GM12875 (cell line): ENCODE results near the gene GBX2.

Source experiments
- H3K4me3 ChIP-seq: one replicate; pipeline ENCODE4 v1.5.1; 2011; ENCODE audit warnings: low read depth, low read length, control low read depth
- CTCF ChIP-seq: IDR thresholded peaks from 2 replicates; pipeline ENCODE4 v1.5.1; 2011; ENCODE audit warnings: low read depth, mild to moderate bottlenecking, control low read depth, inconsistent platforms, low read length, moderate library complexity, borderline replicate concordance; ENCODE audit not compliant: insufficient read depth

Gene GBX2

DNA sequence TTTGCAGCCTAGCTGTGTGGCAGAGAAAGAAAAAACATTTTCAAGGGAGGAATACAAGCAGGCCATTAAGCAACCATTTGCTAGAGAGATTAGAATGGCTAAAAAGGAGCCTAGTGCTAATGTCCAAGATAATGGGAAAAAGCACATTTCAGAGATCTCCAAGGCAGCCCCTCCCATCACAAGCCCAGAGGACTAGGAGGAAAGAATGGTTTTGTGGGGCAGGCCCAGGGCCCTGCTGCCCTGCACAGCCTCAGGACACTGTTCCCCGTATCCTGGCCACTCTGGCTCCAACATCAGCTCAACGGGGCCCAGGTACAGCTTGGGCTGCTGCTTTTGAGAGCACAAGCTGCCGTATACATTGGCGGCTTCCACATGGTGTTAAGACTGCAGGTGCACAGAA lies 16.5 kb upstream of the GBX2 start:
- TF ChIP-seq CTCF: no peak
- no peak overlapping the region for H3K4me3 ChIP-seq

DNA sequence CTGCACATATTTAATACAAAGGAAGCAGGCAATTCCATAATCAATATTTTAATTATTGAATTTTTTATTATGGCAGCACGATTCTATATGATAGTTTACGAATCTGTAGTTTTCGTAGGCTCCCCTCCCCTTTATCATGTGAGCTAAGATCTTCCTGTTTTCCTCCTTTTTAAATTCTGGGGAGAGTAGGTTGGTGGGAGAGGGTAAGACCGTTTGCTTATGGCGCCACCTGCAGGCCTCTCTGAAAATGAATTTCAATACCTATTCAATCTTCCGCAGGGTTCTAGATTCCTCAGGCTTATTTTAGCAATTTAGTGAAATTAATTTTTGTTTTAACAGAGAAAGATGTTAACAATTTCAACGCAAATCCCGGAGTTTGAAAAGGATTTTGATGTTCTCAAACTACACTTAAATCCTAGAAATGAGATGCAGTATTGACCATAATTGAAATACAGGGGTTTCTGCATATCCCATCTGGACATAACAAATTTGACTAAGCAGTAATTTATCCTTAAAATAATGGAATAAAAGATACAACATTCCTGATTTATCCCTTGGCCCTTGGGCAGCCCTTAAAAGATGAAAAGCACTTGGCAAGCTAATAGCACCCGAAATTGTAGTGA lies 12.8 kb upstream of the GBX2 start:
- no peak overlapping the region for H3K4me3 ChIP-seq
- TF ChIP-seq CTCF: peak; percentile 50; the same call in 1 of the 2 replicates

DNA sequence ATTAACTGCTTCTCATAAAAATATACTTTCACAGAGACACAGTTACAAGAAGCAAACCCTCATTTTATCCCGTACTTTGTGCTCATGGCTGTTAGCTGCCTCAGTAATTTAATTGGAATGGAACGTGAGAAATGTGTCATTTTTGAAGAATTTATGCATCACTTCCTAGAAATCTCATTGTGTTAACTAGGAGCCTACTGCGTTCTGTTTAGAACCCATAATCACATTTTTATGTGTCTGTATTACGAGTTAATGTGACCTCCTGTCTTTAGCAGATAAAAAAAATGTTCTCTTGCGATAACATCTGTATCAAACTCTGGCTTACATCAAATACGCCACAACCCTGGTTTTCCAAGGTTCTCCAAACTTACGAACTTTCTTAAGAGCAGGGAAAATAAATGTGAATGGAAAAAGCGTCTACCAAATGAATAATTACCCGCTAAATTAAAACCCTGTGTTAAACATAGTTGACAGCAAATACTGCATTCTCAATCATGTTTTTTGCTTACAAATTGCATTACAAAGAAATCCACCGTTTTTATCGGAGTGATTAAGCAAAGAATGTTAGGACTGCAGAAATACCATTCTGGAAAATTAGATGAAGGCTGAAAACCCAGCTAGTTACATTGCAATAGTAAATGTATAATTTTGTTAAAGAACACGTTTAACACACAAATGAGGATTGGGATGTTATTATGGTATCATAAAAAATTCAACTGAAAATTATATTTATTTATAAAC lies 12.1 kb upstream of the GBX2 start:
- no peak for TF ChIP-seq CTCF
- H3K4me3 ChIP-seq: no peak overlapping the region

- no peak overlapping the region for H3K4me3 ChIP-seq
- no peak for TF ChIP-seq CTCF
These were observed 11.3 kb upstream of the GBX2 start for GRCh38 chr2:236179236-236180075.

DNA sequence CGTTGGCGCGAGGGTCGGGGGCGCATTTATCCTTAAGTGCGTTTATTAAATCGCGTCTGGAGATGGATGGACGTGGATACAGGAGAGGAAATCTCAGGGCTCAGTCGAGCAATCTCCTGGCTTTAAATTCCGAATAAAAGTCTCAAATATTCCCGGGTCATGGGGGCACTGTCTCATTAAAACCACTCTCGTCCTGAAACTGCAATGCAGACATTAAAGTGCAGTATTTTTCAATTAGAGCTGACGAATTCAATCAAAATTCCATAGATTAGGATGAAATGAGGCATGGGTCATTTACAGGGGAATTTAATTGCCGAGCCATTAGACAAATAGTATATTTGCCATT lies 10.7 kb upstream of the GBX2 start:
- TF ChIP-seq CTCF: no peak

GRCh38 chr2:236177967-236178889 lies 10.0 kb upstream of the GBX2 start:
- H3K4me3 ChIP-seq: no peak overlapping the region
- TF ChIP-seq CTCF: peak; percentile 76

More for the DNA sequence above, 10.7 kb upstream of the GBX2 start:
- no peak overlapping the region for H3K4me3 ChIP-seq
